Superior temporal gyrus (tissue), 1 donor: ENCODE results near the gene ZNF275.
"Not testable (repeated sequence)": the region's sequence is repeated elsewhere in the genome, so short reads cannot be mapped to it uniquely, and the experiment has no call there.

ENCODE experiments used
- DNase-seq: peaks from one replicate; pipeline ENCODE4 v3.0.0-alpha.2; 2016; ENCODE audit errors: extremely low spot score

The ZNF275 gene

GRCh38 chrX:153319295-153320046 lies 14.5 kb upstream of the ZNF275 start:
- no peak for DNase-seq

- DNase-seq, result not testable (repeated sequence)
These were observed 13.9 kb upstream of the ZNF275 start for GRCh38 chrX:153320047-153320443.

- no peak for DNase-seq
These were observed 13.3 kb upstream of the ZNF275 start for GRCh38 chrX:153320555-153321184.

GRCh38 chrX:153321381-153322124 lies 12.4 kb upstream of the ZNF275 start, which contains the start of gene PNMA6F:
Gene PNMA6F (minus strand): TSS chrX:153321767. CDS start chrX:153320674, 1,093 bp downstream.
- DNase-seq, result no peak

- DNase-seq, result no peak
These were observed 6.4 kb upstream of the ZNF275 start for GRCh38 chrX:153327561-153327960.

- DNase-seq, result no peak
These were observed 687 bp upstream of the ZNF275 start for GRCh38 chrX:153333266-153333665.

GRCh38 chrX:153334654-153335295 lies 822 bp downstream of the ZNF275 start:
- no peak for DNase-seq

- no peak for DNase-seq
These were observed 2.4 kb downstream of the ZNF275 start for GRCh38 chrX:153336121-153336894.

GRCh38 chrX:153336988-153337387 lies 3.0 kb downstream of the ZNF275 start:
- no peak for DNase-seq

- DNase-seq, result no peak
These were observed 4.9 kb downstream of the ZNF275 start for GRCh38 chrX:153338836-153339235.

GRCh38 chrX:153339662-153340061 lies 5.7 kb downstream of the ZNF275 start:
- no peak for DNase-seq

GRCh38 chrX:153340111-153340510 lies 6.2 kb downstream of the ZNF275 start:
- no peak for DNase-seq

GRCh38 chrX:153342762-153343558 lies 9.0 kb downstream of the ZNF275 start:
- DNase-seq, result peak; percentile 9

- DNase-seq, result no peak
These were observed 9.7 kb downstream of the ZNF275 start for GRCh38 chrX:153343674-153344073.

GRCh38 chrX:153347530-153347929 lies 13.6 kb downstream of the ZNF275 start:
- DNase-seq, result no peak

- DNase-seq, result no peak
These were observed 14.5 kb downstream of the ZNF275 start for GRCh38 chrX:153348421-153348820.

GRCh38 chrX:153349952-153350351 lies 16.0 kb downstream of the ZNF275 start:
- no peak for DNase-seq

GRCh38 chrX:153351981-153352380 lies 18.0 kb downstream of the ZNF275 start:
- DNase-seq, result no peak

- no peak for DNase-seq
These were observed 18.9 kb downstream of the ZNF275 start for GRCh38 chrX:153352858-153353257.

- no peak for DNase-seq
These were observed 19.5 kb downstream of the ZNF275 start for GRCh38 chrX:153353416-153353815.
